Adrenal gland (tissue), 12 donors: ENCODE results near the gene PRDM16. TPM values are rescaled to one million over a fixed set of nuclear protein-coding genes. Genes with fewer than 3 reads are reported as not detected.

ENCODE experiments used
- DNase-seq, 7 donors: peaks; one replicate each; pipeline ENCODE4 v3.0.0-alpha.2; 2019 to 2020
- H3K27ac ChIP-seq, 5 donors: fragments of 200-600 bp; sonication (generic) in 4 of 5; 1 replicate in 3 of 5; 2 replicates in 2 of 5; pipeline versions ENCODE4 v1.5.1 to v1.8.0; 2016 to 2020; ENCODE audit warnings: mild to moderate bottlenecking in 1 of 5
- H3K27me3 ChIP-seq: fragments of 200-600 bp; 2 replicates; pipeline ENCODE4 v1.8.0; 2021
- H3K36me3 ChIP-seq, 2 donors: fragments of 200-600 bp; replicated peaks in 1 of 2; 1 replicate in 1 of 2; 2 replicates in 1 of 2; pipeline versions ENCODE4 v1.5.1 to v1.8.0; 2018 to 2022
- H3K4me1 ChIP-seq, 2 donors: fragments of 200-600 bp; replicated peaks in 1 of 2; 1 replicate in 1 of 2; 2 replicates in 1 of 2; pipeline versions ENCODE4 v1.5.1 to v1.8.0; 2018 to 2021
- H3K4me3 ChIP-seq, 4 donors: fragments of 200-600 bp; sonication (generic) in 3 of 4; one replicate each; pipeline ENCODE4 v1.5.1; 2016 to 2018
- H3K9me3 ChIP-seq, 3 donors: fragments of 200-600 bp; sonication (generic) in 1 of 3; replicated peaks in 1 of 3; 1 replicate in 2 of 3; 2 replicates in 1 of 3; pipeline versions ENCODE4 v1.5.1 to v1.8.0; 2016 to 2021
- CTCF ChIP-seq, 6 experiments: fragments of 450-650 bp in 4 of 6; fragments of 200-600 bp in 2 of 6; sonication (generic) in 1 of 6; IDR thresholded peaks; 1 replicate in 5 of 6; 2 replicates in 1 of 6; pipeline versions ENCODE4 v1.5.1 to v1.8.0; 2016 to 2021; ENCODE audit warnings: antibody characterized with exemption in 6 of 6, mild to moderate bottlenecking in 2 of 6, moderate library complexity in 1 of 6
- POLR2A ChIP-seq, 2 donors: fragments of 450-650 bp; IDR thresholded peaks; one replicate each; pipeline ENCODE4 v1.6.1; 2017; ENCODE audit warnings: antibody characterized with exemption in 2 of 2, mild to moderate bottlenecking in 2 of 2, moderate library complexity in 1 of 2
- WGBS, 4 donors: extraction: QIAGEN DNeasy Blood & Tissue Kit in 2 of 4; methylation state at CpG; one replicate each; pipeline versions ENCODE4 v1.1.5 to v1.1.7; 2013 to 2017; 5-methylcytosine and 5-hydroxymethylcytosine counted together
- intact Hi-C, 2 donors: fragments of 100-400 bp; cut with DNase I; formaldehyde crosslinking; loops; one replicate each; pipeline versions ENCODE4 v1.14.1 to v1.15.0; 2022 to 2023
- polyA plus RNA-seq, 3 donors: library from polyadenylated mRNA; stranded (reverse); fragments of 200-250 nt in 2 of 3; fragments of 350-450 nt in 1 of 3; fragmentation: Illumina TruSeq in 1 of 3; extraction: RNeasy Lipid Tissue Mini Kit (QIAGEN cat#74804) in 1 of 3; gene quantifications; one replicate each; pipeline ENCODE4 v1.2.3, GENCODE V29; 2013 to 2014
- total RNA-seq, 9 donors: library from RNA; depleted of rRNA in 4 of 9; stranded (reverse); fragments of >200 nt in 4 of 9; fragments of 120-200 nt in 1 of 9; fragmentation: NEBNext Ultra II Directional in 1 of 9; extraction: Animal tissue kit (Norgen Biotek cat#: 25700) in 1 of 9; gene quantifications; one replicate each; pipeline versions ENCODE4 v1.1.0 to v1.2.4, GENCODE V29; 2013 to 2023
- donor health status: healthy with polysubstance abuse.
- donor health status: Bipolar disorder and iron deficiency.
- donor health status: DM: yes; HTN: yes; CAD: no.
- donor health status: DM: no; HTN: no; CAD: no.
- donor health status: DM: no; HTN: no; CAD: no.
- donor health status: DM: yes; HTN: yes; CAD: no.

The PRDM16 gene
- total and polyA plus RNA-seq, 12 donors, result 0.04 to 2.8 (median 0.61) TPM; not detected in 1

- Histone ChIP-seq H3K27ac (no peak overlapping the region), H3K4me3 (no peak overlapping the region), H3K36me3 (no peaks in the 10 kb centered on the region), H3K4me1 (no peaks in the 10 kb centered on the region), H3K27me3 (no peaks in the 10 kb centered on the region), H3K9me3 (no peaks in the 10 kb centered on the region)
- intact Hi-C loops, result no loop called here
- DNase-seq, result no peak
- no peak for TF ChIP-seq POLR2A (IDR thresholded peaks at IDR 0.05)
- no peak for TF ChIP-seq CTCF (IDR thresholded peaks at IDR 0.05)
- 82 to 95% (median 89%) methylated on average over 4 to 12 of the region's 12 CpGs for WGBS, 4 donors
These were observed 226.8 kb downstream of the PRDM16 start for GRCh38 chr1:3295846-3296245.

- no peak for DNase-seq
- no peaks in the 10 kb centered on the region for H3K9me3 ChIP-seq
- H3K27me3 ChIP-seq, result no peaks in the 10 kb centered on the region
- H3K4me1 ChIP-seq, result no peaks in the 10 kb centered on the region
- H3K4me3 ChIP-seq, result no peak overlapping the region
- whole genome bisulfite sequencing, 4 donors, result 57 to 70% (median 64%) methylated on average over 5 to 11 of the region's 11 CpGs
- TF ChIP-seq POLR2A (IDR thresholded peaks at IDR 0.05), result no peak
- no peak for TF ChIP-seq CTCF (IDR thresholded peaks at IDR 0.05)
- intact Hi-C loops, result no loop called here
- no peaks in the 10 kb centered on the region for H3K36me3 ChIP-seq
- H3K27ac ChIP-seq, result no peak overlapping the region
These were observed 227.3 kb downstream of the PRDM16 start for GRCh38 chr1:3296326-3296725.

GRCh38 chr1:3296826-3297225 lies 227.8 kb downstream of the PRDM16 start:
- Histone ChIP-seq H3K27me3 (no peaks in the 10 kb centered on the region), H3K27ac (no peak overlapping the region), H3K4me3 (no peak overlapping the region), H3K36me3 (no peaks in the 10 kb centered on the region), H3K4me1 (no peaks in the 10 kb centered on the region), H3K9me3 (no peaks in the 10 kb centered on the region)
- intact Hi-C loops, result no loop called here
- 84 to 95% (median 89%) methylated on average over 16 of the region's 16 CpGs for WGBS, 4 donors
- no peak for TF ChIP-seq CTCF (IDR thresholded peaks at IDR 0.05)
- TF ChIP-seq POLR2A (IDR thresholded peaks at IDR 0.05), result no peak
- DNase-seq, result no peak

DNA sequence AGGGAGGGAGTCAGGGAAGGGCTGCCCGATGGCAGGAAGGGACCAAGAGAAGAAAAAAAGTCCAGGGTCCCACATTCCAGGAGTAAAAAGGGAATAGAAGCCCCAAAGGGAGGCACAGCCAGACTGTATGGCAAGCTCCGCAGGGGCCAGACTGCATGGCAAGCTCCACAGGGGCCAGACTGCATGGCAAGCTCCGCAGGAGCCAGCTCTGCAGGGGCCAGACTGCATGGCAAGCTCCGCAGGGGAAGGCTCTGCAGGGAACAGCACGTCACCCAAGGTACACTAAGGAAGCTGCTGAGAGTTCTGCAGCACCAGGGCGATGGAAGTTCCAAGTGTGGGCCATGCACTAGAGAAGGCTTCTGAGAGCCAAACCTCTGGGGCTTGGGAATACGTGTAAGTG lies 228.8 kb downstream of the PRDM16 start:
- no peaks in the 10 kb centered on the region for H3K27me3 ChIP-seq
- WGBS, 4 donors, result 62 to 83% (median 74%) methylated on average over 4 to 7 of the region's 7 CpGs
- TF ChIP-seq POLR2A (IDR thresholded peaks at IDR 0.05), result no peak
- TF ChIP-seq CTCF (IDR thresholded peaks at IDR 0.05), result no peak
- no peaks in the 10 kb centered on the region for H3K9me3 ChIP-seq
- no peak overlapping the region for H3K4me3 ChIP-seq
- no peak overlapping the region for H3K27ac ChIP-seq
- H3K36me3 ChIP-seq, result no peaks in the 10 kb centered on the region
- DNase-seq, result no peak
- intact Hi-C loops, result no loop called here
- H3K4me1 ChIP-seq, result no peaks in the 10 kb centered on the region
